Middle frontal gyrus (tissue), 1 donor: ENCODE results near the gene LRMDA.

ENCODE experiments used
- DNase-seq: peaks from one replicate; pipeline ENCODE4 v3.0.0-alpha.2; 2015; ENCODE audit warnings: low spot score; ENCODE audit errors: extremely low spot score

LRMDA gene

GRCh38 chr10:75899816-75900390 lies 468.5 kb downstream of the LRMDA start:
- no peak for DNase-seq

DNA sequence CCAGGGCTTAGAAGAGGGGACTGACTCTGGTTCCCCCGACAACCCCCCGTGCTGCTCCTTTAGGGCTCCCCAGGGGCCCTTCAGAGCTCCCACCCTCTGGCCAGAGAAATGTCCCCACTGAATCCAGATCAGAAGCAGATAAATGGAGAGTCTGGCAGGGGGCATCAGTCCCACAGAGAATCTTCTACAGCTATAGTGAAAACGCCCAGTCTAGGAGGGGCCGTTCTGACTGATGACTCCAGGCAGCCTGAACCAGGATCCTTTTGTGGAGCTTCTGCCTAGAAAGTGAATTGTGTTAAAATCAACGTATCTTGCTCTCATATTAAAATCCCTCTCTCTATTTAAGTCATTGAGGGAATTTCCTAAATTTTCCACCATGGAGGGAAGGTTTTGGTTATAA lies 471.4 kb downstream of the LRMDA start:
- DNase-seq = no peak

DNA sequence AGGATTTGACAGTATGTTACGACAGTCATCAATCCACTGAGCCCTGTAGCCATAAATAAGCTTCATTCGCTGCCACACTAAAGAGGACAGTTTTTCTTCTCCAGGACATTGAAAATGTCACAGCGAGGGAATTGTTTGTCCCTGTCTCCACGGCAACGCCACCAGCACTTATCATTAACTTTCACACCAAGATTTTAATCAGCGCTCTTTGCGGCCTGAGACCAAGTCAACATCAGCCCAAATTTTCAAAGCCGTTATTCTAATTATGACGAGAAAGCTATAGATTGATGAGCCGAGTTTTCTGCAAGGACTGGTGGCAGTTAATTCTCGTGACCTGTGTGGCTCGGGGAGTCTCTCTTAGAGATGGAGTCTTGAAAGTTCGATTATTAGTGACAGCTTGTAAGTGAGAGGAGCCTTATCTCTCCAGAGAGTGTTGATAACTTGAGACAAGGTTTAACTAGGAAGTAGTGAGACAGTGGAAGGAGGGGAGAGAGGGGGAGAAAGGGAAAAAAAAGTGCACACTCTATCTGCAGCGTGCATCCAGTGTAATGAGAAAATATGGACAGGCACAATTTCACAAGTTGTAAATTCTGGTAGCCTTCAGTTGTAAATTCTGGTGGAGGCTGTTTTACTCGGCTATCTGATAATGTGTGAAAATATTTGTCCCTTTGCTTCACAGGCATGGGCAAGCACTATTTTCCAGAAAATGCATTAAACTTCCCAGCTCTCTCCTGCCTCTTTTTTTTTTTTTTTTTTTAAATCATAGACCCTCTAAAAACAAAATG lies 473.3 kb downstream of the LRMDA start:
- DNase-seq = no peak

DNA sequence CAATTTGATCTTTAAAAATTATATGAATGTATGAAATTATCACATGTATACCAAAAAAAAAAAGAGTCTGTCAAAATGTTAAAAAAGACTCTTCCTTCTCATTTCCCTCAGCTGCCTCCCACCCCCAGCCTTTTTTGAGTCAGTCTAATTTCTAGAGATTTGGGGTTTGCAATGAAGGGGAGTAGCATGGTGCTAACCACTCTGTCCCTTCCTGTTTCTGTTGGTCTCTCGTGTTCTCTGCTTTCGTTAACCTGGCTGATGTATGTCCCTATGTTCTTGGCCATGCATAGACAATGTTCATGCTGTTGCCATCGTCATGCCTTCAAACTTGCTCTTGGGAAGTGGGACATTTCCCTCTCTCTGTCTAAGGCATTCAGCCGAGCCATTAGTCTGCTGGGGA lies 474.1 kb downstream of the LRMDA start:
- no peak for DNase-seq

DNA sequence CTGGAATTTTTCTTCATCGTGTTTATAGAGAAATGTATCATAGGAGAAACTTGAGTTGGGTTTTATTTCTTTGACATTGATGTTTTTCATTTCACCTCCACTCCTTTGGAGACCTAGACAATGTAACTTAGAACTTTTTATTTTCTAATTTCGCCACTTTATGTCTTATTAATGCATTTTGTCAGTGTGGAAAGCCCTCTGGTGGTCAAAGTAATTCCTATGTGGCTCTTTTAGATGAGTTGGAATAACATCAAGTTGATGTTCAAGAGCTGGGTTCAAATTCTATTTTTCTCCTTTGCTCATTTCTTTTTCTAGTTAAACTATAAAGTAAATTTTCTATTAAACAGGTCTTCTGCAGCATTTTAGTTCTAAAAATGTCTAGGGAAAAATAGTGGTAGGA lies 478.6 kb downstream of the LRMDA start:
- DNase-seq = no peak

GRCh38 chr10:75911426-75911825 lies 480.0 kb downstream of the LRMDA start:
- DNase-seq = no peak

- no peak for DNase-seq
Observed at GRCh38 chr10:75916906-75917305, 485.5 kb downstream of the LRMDA start.

GRCh38 chr10:75919913-75920312 lies 488.5 kb downstream of the LRMDA start:
- DNase-seq = no peak

- no peak for DNase-seq
Observed at GRCh38 chr10:75922435-75922834, 491.0 kb downstream of the LRMDA start.

- DNase-seq = no peak
Observed at GRCh38 chr10:75924309-75924902, 493.0 kb downstream of the LRMDA start.

- DNase-seq = no peak
Observed at GRCh38 chr10:75925999-75926398, 494.6 kb downstream of the LRMDA start.

DNA sequence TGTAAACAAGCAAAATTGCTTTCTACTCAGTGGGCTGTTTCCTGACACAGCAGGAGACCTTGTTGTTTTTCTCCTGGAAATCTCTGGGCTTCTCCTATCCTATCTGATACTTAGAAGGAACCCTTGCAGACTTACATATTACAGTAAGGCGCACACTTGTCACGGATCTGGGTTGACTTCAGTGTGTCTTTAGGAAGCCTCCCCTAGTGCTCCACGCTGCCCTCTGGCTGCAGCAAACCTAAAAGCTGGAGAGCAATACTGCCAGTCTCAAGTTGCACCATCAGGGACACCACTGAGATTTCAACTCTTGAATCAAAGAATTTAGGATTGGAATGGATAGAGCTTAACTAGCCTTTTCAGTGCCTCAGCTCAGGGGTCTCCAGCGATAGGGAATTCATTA lies 495.3 kb downstream of the LRMDA start:
- DNase-seq = no peak

GRCh38 chr10:75928231-75928630 lies 496.8 kb downstream of the LRMDA start:
- DNase-seq = no peak

- DNase-seq = no peak
Observed at GRCh38 chr10:75929630-75930161, 498.3 kb downstream of the LRMDA start.

GRCh38 chr10:75932921-75933320 lies 501.5 kb downstream of the LRMDA start:
- no peak for DNase-seq

- DNase-seq = no peak
Observed at GRCh38 chr10:75935240-75935639, 503.8 kb downstream of the LRMDA start.

GRCh38 chr10:75935650-75936400 lies 504.4 kb downstream of the LRMDA start:
- DNase-seq = no peak

DNA sequence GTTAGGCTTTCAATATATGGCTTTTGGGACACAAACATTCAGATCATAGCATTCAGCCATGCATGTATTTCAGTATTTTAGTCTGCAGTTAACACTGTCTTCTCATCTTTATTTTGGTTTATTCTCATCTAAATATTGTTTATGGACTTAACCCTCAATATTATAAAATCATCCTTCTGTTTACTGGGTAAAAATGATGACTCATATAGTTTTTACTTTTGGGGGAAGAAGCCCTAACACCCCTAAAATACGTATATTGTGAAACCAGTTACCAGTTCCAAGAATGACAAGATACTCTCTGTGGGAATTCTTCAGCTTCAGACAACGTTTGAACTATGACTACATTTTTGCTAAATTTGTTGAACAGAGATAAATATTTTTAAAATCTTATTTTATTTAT lies 505.4 kb downstream of the LRMDA start:
- DNase-seq = no peak

DNA sequence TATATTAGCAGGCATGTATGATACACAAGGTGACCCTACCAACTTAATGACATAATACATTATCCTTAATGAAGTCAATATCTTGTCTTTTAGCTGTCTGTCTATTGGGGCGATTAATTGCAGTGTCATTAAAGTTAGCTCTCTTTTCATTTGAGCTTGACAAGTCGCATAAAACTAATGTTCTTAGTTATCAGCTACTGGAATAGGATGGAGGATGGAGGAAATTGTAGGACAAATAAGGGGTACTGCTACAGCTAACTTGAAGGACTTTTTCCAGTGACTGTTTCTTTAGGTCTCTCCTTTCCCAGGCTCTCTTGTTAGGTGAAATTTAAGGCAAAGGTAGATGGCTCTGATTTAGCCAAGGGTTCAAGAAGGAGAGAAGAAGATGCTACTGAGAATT lies 506.4 kb downstream of the LRMDA start:
- no peak for DNase-seq

- DNase-seq = no peak
Observed at GRCh38 chr10:75938380-75939122, 507.1 kb downstream of the LRMDA start.

- no peak for DNase-seq
Observed at GRCh38 chr10:75939541-75939940, 508.1 kb downstream of the LRMDA start.
